GM12801 (cell line): ENCODE measurements around the gene MAX.

Experiments
- TF ChIP-seq, protein P1 (sequence below): IDR thresholded peaks from one replicate; pipeline ENCODE4 v1.5.1; 2011; ENCODE audit warnings: control low read depth; ENCODE audit not compliant: insufficient read length; ENCODE audit errors: extremely low read depth

The MAX gene

DNA sequence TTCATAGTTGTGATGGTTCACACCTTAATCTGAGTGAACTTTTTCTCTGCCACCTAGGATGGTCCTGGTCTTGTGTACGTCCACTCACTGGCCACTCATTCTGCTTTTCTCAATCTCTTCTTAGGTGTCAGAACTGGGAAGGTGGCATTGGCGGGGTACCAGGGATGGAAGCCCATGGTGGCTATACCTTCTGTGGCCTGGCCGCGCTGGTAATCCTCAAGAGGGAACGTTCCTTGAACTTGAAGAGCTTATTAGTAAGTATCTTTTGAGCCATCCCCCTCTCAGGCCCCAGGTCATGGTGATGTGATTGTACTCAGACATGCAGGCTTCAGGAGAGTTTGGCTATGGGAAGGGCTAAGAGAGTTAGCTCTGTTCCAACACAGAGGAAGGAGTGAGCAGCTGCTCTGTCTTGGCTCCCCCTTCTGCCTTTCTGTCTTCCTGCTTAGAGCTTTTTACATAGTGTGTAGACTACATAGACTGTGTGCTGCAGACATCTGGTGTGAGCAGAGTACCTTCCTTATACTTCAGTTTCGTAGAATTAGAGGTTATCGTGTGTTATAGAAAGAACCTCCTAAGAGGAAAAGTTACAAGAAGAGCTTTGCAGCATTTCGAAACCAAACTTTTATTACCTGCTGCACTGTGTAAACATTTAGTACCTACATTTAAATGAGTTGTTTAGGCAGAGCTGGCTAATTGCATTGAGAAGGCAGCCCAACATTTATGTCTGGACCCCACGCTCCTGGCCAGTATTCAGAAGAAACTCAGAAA lies 61.5 kb downstream of the MAX start:
- TF ChIP-seq, protein P1, sequence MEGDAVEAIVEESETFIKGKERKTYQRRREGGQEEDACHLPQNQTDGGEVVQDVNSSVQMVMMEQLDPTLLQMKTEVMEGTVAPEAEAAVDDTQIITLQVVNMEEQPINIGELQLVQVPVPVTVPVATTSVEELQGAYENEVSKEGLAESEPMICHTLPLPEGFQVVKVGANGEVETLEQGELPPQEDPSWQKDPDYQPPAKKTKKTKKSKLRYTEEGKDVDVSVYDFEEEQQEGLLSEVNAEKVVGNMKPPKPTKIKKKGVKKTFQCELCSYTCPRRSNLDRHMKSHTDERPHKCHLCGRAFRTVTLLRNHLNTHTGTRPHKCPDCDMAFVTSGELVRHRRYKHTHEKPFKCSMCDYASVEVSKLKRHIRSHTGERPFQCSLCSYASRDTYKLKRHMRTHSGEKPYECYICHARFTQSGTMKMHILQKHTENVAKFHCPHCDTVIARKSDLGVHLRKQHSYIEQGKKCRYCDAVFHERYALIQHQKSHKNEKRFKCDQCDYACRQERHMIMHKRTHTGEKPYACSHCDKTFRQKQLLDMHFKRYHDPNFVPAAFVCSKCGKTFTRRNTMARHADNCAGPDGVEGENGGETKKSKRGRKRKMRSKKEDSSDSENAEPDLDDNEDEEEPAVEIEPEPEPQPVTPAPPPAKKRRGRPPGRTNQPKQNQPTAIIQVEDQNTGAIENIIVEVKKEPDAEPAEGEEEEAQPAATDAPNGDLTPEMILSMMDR, result no peak

DNA sequence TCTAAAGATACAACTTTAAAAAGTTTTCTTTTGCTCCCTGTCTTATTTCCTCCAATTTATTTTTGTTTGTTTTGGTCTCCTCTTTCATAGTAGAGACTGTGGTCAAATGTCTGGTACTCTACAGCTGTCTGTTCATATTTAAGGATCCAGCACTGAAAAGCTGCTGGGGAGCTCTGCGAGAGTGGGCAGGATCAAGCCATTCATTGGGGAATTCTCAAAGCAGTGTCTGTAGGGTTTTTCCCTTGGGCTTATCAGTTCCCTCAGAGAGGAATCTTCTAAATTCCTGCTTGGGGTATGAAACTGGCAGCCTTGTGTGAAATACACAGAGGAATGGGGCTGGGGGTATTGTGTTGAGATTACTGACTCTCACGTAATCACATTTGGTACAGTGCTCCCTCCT lies 63.4 kb downstream of the MAX start:
- TF ChIP-seq, protein P1, result no peak

- TF ChIP-seq, protein P1, result no peak
These were observed 67.3 kb downstream of the MAX start for GRCh38 chr14:65035049-65035448.

DNA sequence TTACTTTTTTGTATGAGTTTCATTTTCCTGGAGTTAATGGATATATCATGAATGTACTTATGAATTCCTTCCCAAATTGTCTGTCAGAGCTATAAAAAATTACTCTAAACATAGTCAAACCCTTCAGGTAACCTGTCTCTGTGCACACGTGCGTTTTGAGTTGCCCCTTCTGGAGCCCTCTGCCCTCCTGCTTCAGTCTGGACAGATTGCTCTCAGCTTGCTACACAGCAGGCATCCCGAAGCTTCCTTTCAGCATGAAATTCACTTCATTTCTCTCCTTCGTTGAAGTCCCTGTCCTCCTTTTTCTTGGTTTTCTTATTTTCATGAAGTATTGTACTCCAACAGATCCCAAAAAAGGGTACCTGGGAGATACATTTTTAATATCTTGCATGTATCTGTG lies 68.3 kb downstream of the MAX start:
- TF ChIP-seq, protein P1, result no peak

- TF ChIP-seq, protein P1, result no peak
These were observed 69.1 kb downstream of the MAX start for GRCh38 chr14:65033181-65033580.

GRCh38 chr14:65032319-65032718 lies 70.0 kb downstream of the MAX start:
- TF ChIP-seq, protein P1, result no peak

DNA sequence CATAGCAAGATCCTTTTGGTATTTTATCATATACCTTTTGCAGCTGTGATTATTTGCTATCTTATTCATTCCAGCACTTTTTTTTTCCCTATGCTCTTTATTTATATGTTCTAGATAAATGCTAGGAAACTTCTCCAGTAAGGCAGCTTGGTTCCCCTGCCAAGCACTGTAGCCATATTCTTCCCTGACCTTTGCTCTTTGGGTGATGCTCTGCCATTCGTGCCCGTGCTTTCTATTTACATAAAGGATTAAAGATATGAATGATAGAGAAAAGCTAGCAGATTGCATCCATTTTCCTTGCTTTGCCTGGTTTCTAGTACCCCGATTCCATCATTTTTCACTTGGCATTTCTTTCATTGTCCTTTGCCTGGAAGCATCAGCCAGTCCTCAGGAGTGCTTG lies 73.4 kb downstream of the MAX start:
- TF ChIP-seq, protein P1, result no peak
